GM21360 (cell line): ENCODE data around the gene FBXL17.
"Not testable (repeated sequence)": the region's sequence is repeated elsewhere in the genome, so short reads cannot be mapped to it uniquely, and the experiment has no call there.

Experiments used
- ATAC-seq: cut with Tn5 transposase; IDR thresholded peaks from one replicate; pipeline ENCODE4 v1.9.1; 2021; ENCODE audit warnings: mild to moderate bottlenecking, moderate library complexity; ENCODE audit not compliant: unreplicated experiment

Gene FBXL17

GRCh38 chr5:108381954-108382783 is at the start of gene FBXL17:
FBXL17 (minus strand) TSS chr5:108382098.
- peak; percentile 69 for ATAC-seq

GRCh38 chr5:108430931-108431608 is 49.2 kb upstream of the FBXL17 start:
- no peak for ATAC-seq

DNA sequence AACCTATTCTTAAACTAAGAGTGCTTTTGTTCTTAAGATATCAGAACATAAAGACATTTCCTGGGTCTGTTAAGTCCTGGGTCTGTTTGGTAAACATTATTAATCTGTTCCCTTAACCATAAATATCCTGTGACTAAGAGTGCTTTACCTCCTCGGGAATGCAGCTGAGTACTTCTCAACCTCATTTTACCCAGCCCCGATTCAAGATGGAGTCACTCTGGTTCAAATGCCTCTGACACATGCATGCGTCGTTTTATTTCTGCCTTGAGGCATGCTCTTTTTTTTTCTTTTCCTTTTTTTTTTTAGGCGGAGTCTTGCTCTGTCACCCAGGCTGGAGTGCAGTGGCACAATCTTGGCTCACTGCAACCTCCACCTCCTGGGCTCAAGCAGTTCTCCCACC is 39.8 kb upstream of the FBXL17 start:
- ATAC-seq: no peak

GRCh38 chr5:108420755-108421154 is 38.9 kb upstream of the FBXL17 start:
- ATAC-seq: no peak

DNA sequence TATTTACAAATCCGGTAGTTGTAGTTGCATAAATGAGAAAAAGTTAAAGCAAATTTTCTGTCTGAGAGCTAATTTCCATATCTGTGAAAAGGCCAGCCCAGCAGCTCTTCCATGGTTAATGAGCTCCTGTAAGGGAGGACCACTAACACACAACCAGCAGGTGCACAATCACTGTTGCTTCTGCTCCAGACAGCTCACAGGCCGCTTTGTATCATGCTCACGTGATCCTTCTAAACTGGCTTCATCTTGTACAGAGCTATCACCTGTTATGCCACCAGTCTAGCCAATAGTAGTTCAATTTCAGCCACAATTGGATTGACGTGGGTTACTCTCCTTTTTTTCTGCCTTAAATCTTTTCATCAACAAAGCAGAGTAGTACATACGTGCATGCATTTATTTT is 38.3 kb upstream of the FBXL17 start:
- no peak for ATAC-seq

GRCh38 chr5:108418197-108418596 is 36.3 kb upstream of the FBXL17 start:
- no peak for ATAC-seq

GRCh38 chr5:108417166-108417670 is 35.3 kb upstream of the FBXL17 start:
- no peak for ATAC-seq

GRCh38 chr5:108415726-108416125 is 33.8 kb upstream of the FBXL17 start:
- ATAC-seq: no peak

DNA sequence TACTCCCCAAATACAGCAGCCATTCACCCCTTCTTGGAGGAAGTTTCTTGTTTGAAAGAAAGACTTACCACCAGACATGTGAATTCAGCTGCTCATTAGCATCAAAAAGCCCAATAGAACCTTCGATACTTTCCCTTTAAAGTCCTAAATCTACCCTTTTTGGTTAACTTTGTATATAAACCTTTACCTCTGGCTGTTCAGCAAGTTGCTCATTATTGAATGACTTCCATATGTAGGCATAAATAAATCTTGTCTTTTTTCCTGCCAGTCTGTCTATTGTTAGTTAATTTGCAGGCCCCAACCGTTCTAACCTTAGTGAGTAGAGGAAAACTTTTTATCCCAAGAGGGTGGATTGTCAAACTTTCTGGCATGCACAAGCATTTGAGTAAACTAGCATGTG is 27.9 kb upstream of the FBXL17 start:
- no peak for ATAC-seq

DNA sequence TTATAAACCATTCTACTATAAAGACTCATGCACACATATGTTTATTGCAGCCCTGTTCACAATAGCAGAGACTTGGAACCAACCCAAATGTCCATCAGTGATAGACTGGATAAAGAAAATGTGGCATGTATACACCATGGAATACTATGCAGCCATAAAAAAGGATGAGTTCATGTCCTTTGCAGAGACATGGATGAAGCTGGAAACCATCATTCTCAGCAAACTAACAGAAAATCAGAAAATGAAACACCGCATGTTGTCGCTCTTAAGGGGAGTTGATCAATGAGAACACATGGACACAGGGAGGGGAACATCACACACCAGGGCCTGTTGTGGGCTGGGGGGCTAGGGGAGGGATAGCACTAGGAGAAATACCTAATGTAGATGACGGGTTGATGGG is 23.3 kb upstream of the FBXL17 start:
- not testable (repeated sequence) for ATAC-seq

GRCh38 chr5:108398964-108399363 is 17.1 kb upstream of the FBXL17 start:
- ATAC-seq: no peak

DNA sequence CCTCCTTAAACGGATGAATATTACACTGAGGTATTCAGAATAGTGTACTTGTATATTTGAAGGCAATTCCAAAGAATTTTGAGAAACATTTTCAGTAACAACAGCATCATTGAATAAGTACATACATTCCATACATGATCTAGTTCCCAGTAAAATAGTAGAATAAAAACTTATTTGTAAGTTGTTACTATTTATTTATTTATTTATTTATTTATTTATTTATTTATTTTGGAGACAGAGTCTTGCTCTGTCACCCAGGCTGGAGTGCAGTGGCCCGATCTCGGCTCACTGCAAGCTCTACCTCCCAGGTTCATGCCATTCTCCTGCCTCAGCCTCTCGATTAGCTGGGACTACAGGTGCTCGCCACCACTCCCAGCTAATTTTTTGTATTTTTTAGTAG is 14.9 kb upstream of the FBXL17 start:
- not testable (repeated sequence) for ATAC-seq

DNA sequence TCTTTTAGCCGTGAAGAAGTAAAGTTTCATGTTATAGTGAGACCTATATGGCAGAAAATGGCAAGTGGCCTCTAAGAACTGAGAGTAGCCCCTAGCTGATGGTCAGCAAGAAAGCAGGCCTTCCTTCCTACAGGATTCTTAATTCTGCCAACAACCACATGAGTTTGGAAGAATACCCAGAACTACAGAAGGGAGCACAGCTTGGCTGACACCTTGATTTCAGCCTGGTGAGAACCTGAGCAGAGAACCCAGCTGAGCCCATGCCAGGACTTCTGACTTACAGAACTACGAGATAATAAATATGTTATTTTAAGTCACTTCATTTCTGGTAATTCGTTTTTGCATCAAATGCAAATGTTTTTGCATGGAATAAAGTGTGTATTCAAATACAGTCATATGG is 5.9 kb upstream of the FBXL17 start:
- ATAC-seq: no peak

GRCh38 chr5:108386345-108387061 is 4.6 kb upstream of the FBXL17 start:
- no peak for ATAC-seq

DNA sequence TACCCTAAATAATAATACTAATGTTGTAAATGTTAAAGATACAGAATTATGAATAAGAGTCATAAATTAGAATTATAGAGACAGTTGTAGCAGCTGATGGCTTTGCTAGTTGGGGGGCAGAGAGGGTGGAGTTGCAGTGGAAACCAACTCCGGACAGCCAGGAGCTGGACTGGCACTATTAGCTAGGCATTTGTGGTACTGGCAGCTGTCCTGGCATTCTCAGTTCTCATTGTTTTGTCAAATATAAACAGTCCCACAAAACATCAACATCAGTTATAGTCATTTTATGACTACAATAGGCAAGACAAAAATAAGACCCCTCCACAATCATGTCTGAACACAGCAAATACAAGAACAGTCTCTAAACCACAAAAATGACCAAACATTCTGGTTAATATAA is 2.8 kb upstream of the FBXL17 start:
- ATAC-seq: no peak

- ATAC-seq: no peak
Measured at GRCh38 chr5:108382784-108383330, 959 bp upstream of the FBXL17 start.

- peak; percentile 40 for ATAC-seq
Measured at GRCh38 chr5:108381350-108381953, 446 bp downstream of the FBXL17 start.

GRCh38 chr5:108380531-108381349 is 1.2 kb downstream of the FBXL17 start:
- peak; percentile 35 for ATAC-seq

DNA sequence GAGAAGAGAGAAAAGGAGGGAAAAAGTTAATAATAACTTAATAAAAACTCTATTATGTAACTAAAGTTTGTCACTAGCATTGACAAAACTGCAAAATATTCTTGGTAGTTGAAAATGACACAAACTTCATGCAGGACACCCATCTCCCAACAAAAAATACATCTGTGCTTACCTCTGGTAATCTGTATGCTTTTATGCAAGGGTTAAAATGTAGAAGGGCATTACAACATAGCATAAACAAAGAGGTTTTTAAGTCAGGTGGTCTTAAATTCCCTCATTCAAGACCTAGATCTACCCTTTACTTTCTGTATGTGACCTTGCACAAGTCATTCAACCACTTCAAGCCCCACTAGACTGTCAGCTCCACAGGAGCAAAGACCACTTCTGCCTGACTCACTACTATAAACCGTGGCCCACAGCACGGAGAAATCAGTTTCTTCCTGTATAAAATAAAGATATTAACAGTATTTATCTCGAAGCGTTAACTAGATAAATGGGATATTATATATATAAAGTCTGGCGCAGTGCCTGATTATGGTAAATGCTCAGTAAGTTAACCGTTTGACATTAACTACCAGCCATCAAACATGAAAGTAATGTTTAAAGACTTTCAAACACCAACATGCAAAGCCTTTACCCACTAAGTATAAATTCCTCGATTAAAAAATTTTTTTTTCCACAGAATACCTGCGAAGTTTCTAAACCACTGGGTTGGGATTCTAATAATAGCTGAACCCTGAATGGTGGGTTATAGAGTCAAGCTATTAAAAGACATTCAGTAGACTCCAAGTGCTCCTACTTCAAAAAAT is 2.0 kb downstream of the FBXL17 start:
- no peak for ATAC-seq
